ENCODE data around the gene CGNL1.

CGNL1 gene

DNA sequence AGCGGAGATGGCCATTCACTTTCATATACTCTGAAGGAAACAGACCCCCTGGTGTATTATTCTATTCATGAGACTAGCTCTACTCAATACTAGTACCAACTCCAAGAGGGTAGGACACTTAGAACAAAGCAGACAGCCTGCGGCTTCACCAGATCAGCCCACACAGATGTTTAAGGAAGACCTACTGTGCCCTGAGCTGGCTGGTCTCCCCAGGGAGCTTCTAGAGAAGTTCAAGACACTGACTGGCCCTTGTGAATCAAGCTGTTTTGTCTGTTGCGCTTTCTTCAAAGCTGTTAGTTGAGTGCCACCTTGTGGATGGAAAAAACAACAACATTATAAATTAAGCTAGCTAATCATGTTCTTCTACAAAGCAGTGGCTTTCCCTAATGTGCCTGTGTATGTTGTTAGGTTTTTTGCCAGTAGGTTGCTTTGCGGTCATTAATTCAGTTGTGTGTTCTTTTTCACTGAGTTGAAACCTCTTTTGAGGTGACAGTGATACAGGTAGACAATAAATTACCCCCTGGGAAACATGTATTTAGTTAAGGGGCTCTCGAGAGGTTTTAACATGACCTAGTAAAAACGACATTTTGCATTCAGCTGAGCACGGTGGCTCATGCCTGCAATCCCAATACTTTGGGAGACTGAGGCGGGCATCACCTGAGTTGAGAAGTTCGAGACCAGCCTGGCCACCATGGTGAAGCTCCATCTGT is 151.2 kb downstream of the CGNL1 start:
- DNase-seq, result peak; percentile 51 to 87 (median 75)

DNA sequence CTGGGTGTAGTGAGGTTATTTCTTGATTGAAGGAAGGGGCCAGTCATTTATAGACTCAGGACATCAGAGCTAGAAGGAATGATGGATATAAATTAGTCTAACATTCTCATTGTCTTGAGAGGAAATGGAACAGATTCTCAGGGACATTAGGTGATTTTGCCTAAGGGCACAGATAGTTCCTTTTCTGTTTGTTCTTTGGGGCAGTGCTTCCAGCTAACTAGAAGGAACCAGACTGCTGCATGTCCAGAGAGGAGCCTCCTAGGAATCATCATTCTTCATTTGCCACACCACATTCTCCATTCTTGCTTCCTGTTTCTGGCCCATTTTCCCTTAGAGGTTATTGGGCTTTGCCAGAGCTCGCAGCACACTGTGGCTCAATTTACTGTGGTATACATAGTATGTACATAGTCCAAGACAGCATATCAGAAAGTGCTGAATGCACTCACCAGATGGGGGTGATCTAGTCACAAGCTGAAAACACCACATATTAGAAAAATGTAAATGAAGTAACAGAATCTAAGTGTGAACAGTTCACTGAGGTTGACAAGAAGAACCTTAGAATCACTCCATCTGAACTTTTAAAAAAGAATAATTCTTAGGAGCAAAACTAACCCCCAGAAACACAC is 152.7 kb downstream of the CGNL1 start:
- DNase-seq, result no peak

DNA sequence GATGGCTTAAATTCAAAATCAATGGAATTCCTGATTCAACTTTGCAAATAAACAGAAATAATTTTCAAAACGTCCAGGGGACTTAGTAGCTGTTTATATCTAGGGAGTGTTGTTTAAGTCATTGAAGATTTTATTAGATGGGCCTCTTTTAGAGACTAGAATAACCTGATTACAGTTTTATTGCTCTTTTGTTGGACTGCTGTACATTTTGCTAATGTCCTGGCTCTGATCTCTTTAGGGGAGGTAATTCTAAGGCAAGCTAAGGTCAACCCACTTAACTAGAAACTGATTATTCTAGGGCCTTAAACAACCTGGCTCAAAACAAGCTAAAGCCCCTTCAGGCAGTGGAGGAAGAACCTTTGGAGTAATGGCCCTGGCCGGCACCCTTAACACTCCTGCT is 153.4 kb downstream of the CGNL1 start:
- no peak for DNase-seq

DNA sequence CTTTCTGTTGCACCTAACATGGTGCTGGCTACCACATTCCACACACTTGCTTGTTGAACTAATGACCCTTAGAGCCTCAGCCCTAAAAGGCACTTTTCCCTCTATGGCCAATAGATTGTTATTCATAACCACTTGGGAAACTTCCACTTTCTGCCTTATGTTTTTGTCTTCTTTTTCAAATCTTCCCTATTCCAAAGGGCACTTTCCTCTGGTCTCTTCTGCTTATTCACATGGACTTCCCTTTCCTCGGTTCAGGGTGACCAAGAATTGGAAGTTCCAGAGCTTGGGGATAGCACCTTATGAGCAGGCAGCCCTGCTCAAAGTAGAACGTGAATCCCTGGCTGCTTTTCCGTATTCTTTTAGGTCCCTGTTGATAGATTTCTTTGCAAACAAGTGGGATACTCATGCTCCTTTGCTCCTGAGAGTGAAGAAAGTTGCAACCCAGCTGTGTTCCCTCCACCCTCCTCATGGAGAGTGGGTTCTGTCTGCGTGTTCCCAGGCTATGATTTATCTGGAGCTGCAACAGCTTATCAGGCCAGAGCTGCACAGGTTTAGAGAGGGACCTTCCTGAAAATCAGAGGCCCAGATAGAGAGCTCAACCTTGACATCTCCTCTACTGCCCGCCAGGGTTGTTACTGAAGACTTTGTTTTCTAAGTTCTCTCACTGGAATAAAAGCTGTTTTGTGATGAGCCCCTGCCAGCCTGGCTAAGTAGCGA is 156.6 kb downstream of the CGNL1 start:
- peak in 3 of 4 experiments; percentile 5 to 39 (median 27) for DNase-seq

DNA sequence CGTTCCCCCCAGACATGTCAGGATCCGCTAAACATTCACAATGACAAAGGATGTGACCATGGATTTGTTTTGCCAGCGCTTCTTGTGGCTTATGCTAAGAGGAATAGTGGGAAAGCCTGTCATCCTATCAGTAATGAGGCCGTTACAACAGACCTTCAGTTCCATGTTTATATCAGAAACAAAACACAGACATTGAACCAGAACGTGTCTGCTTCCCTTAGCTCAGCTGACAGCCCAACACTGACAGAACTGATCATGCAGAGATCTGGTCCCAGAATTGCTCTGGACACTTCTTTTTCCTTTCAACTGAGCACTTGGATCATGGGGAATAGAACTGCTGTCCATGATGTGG is 157.1 kb downstream of the CGNL1 start:
- no peak for DNase-seq

DNA sequence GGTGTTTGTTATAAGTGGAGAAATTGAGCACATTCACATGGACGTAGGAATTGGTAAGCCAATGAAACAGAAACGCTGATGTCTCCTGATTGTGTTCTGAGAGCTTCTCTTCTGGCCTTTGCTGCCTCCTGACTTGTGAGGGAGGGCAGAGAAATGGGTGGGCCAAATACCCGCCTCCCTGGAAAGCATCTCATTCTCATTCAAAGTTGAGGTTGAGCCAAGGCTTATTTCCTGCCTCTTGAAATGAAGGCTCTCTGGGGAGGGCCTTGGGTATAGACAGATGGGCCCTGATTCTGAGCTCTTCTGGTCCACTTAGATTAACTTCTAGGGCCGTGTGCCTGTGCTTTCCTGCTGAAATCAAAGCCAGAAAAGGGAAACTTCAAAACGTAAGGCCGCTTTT is 158.0 kb downstream of the CGNL1 start:
- DNase-seq, result no peak

DNA sequence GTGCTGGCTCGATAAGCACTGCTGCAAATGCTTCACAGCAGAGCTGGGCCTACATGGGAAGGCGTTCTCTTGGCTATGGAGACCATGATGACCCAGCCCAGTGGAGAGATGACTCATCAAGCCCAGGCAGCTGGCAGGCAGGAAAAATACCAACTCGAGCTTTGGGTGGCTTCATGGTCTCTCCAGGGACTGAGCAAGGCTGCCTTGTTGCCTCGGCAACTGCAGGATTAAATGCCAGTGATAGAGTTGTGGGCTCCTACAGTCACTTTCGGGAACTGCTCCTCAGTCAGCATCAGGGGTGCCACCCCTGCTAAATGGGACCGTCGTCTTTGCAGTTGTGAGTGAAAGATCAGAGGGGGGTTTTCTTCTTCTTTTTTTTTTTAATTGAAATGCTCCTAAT is 160.8 kb downstream of the CGNL1 start:
- DNase-seq, result no peak

DNA sequence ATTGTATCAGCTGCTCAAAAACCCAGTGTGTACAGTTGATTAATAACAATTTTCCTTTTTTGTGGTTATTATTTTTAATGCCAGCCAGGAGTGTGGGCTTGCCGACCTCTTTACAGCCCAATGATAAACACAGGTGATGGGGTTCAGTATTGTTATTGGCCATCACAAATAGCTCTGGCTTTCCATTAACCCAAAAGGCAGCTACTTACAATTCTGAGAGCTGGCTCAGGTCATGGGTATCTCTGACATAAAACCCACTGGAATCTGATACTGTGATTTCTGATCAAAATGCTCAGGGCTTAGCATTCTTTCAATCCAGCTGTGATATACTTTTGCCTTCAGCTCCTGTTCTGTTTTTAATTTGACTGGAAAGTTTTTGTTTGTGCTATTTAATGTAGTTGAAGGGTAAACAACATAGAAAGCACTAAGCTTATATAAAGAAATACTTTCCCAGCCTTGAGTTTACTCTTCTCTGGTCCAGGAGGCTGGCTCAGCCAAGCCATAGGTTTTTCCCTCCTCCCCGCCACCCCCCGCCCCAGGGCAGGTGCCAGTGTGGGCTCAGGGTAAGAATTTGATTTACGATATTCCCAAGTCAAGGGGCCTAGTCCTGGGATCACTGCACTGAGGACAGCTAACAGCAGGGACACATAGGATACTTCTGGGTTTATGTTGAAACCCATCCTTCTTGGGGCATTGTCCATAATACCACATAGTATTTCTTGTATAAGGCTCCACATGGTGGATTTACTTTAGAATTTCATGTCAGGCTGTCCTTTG is 161.4 kb downstream of the CGNL1 start:
- DNase-seq, result no peak

DNA sequence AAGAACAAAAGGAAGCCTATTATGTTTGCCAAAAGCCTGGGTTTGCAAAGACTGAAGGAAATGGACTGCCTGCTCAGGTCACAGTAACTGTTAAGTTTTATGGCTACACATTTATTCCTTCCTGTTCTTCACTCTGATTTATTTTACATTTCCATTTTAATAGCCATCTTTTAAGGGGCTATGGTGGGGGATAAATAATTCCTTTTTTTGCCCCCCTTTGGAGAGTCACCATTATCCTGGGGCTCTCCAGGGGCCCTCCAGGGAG is 161.9 kb downstream of the CGNL1 start:
- DNase-seq, result no peak

DNA sequence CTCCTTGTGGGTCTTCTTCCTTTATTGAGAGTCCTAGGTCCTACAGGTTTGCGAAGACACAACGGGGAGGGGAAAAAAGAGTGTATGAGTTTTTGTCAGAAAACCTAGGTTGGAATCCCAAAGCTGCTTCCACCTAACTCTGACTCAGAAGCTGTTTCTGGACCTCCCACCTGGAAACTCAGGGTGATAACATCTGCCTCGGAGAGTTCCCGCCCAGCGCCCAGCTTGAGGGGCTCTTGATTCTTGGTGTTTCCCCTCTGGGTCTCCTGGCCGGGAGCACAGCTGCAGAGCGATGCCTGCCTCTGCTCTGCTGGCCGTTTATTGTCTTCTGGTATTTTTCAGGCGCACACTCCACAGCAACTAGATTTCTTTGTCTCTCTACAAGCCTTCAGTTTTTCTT is 162.5 kb downstream of the CGNL1 start:
- no peak for DNase-seq

DNA sequence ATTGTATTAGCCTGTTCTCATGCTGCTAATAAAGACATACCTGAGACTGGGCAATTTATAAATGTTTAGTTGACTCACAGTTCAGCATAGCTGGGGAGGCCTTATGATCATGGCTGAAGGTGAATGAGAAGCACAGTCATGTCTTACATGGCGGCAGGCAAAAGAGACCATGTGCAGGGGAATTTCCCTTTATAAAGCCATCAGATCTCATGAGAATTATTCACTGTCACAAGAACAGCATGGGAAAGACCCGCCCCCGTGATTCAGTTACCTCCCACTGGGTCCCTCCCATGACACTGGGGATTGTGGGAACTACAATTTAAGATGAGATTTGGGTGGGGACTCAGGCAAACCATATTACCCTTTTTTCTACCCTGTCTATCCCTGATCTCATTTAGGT is 163.9 kb downstream of the CGNL1 start:
- peak in 2 of 4 experiments; percentile 13 to 29 for DNase-seq

DNA sequence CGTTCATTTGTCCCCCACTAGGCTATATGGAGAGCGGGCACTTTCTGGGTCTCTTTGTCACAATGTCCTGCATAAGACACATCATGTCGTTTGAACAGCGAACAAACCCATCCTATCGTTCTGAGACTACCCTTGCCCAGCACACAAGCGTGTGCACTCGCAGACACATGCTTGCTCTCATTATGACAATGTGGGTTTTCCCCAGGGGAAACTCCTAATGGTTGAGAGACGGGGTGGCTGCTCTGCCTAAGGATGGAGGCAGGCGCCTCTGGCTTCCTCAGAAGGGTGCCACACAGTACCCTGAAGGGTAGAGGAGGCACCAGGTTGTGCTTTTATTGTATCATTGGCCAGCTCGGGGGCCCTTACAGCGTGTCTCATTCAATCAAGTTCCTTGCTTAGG is 164.4 kb downstream of the CGNL1 start:
- no peak for DNase-seq

DNA sequence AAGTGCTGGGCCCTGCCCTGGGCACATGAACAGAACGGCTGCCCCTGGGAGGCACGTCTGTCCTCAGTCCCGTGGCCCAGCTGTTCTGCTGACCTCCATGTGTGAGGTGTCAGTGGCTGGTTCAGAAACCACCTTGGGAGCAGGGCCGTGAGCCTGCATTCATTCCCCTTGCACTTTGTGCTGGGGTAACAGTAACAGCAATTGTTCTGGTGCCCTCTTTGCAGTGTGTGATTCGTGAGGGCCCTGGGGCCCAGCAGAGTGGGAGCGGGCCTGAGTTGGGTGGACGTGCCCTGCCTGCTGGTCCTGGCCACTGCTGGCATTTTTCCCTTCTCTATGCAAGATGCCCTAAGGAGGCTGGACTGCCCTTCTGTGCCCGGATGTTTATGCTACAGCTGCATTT is 165.0 kb downstream of the CGNL1 start:
- no peak for DNase-seq

DNA sequence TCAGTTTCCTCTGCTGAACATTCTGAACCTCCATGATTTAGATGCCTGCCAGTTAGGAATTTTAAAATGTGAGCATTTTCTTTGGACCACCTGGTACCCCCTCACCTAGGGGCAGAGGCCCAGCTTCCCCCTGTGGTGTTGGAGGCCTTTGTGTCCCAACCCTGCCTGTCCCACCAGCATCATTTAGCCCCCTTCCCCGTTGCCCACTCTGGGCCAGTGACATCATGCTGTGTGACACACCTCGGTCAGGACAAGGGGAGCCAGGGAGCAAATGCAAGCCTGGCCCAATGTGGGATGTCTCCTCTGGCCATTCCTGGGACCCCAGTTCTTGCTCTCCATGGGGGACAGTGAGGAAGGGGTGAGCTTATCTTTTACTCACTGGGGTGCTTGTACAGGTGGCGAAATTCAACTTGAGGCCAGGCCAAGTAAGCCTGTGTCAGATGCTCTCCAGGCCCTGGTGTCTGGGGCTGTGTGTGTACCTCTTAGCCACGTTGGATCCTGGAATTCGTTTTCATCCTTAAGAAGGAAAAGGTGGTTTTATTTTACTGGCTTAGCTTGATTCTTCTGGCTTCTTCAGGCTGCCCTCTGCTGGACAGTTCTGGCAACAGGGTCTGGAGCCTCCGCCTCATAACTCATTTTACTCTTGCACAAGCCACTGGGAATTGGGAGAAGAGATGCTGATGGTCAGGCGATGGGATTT is 165.7 kb downstream of the CGNL1 start:
- peak; percentile 62 to 77 (median 70) for DNase-seq

DNA sequence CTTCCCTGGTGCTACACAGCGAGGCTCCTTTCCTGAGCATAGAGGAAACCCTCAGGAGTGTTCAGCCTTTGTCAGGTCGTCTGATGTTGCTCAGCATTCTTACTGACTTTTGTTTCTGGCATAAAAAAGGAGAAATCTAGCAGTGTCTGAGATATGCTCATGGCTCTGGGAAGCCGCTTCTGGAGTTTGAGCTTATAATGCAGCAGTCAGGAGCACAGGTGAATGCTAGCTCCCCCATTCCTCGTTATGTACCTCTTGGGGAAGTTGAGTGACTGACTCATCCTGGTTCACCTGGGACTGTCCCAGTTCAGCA is 166.2 kb downstream of the CGNL1 start:
- no peak for DNase-seq

DNA sequence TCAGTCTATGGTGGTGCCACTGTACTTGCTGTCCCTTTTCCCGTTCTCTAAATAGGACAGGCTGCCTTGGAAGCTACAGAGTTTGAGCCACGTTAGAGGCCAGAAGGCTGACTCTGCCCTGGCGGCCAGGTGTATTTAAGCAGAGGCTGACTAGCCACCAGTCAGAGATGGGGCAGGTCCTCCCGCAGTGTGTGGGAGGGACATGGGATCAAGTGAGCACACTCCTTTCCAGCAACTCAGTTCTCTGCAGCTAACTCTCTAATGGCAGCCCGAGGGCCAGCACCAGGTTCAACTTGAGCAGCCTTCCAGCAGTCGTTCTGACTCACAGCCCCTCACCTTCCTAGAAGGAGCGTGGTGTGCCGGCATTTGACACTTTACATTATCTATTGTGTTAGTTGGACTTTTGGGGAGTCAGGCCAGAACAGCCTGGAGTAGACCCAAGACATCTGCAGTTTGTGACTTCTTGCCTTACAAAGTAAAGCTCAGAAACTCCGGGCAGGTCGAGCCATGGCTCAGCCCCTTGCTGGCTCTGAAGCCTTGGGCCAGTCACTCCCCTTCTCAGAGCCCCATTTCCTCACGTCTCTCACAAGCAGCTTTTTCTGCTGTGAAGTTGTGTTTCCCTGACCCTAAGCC is 168.7 kb downstream of the CGNL1 start:
- no peak for DNase-seq

DNA sequence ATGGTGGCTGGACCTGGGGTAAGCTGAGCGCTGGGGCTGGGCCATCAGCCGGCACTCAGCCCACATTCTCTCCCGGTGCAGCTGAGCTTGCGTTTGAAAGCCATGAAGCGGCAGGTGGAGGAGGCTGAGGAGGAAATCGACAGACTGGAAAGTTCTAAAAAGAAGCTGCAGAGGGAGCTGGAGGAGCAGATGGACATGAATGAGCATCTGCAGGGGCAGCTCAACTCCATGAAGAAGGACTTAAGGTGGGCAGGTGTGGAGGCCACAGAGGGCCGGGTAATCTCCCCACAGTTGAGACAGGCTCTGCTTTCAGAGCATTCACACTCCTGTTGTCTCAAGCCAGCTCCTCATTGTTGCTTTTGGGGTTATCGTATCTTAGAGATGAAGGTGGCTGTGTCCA is 169.7 kb downstream of the CGNL1 start:
- no peak for DNase-seq

DNA sequence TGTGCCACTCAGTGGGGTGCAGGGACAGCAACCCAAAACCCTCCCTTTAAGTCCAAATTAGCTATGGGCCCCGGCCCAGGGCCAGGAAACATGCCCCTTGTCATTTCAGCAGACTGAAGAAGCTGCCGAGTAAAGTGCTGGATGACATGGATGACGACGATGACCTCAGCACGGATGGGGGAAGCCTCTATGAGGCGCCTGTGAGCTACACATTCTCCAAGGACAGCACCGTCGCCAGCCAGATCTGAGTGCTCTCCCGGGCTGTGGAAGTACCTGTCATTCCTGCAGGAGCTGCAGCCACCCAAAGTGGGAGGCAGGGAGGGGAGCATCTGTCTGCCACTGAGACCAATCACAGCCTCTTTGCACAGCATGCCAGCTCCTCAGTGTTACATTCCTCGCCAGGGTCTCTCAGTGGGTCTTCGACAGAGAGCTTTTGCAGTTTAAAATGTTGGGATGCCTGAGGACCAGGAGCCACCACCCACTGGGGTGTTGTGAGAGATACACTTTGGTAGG is 171.0 kb downstream of the CGNL1 start:
- no peak for DNase-seq

DNA sequence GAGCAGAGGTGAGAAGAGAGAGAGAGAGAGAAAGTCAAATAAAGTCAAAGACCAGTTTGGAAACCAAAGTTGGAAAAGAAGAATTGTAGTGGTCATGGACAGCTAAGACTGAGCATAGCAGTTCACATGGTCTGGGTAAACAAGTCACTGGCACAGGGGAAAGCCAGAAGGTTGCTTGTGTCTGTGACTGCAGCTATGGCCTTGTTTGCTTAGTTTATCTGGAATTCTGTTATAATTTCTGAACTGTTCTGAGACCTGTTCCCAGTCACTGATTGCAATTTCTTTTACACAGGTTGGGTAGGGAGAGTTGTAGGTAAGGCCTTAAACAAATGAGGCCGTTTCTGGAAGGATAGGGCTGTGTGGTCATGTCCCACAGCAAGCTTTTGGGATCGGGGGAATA is 172.0 kb downstream of the CGNL1 start:
- DNase-seq, result no peak

DNA sequence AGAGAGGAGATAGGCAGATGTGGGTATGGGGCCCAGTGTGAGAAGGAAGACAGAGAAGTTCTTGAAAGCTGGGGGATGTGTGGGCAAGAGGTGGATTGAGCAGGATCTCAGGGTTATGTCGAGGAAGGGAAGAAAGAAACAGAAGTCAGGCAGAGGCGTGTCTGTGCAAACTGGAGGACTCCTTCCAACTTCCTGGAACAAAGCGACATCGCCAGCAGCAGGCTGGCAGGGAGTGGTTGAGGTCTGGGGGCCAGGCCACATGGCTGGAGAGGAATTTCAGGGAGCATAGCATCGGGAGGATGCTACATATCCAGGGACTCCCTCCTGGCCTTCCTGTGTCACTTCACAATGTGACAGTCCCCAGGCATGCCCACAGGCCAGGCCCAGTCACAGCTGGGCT is 172.5 kb downstream of the CGNL1 start:
- no peak for DNase-seq

DNA sequence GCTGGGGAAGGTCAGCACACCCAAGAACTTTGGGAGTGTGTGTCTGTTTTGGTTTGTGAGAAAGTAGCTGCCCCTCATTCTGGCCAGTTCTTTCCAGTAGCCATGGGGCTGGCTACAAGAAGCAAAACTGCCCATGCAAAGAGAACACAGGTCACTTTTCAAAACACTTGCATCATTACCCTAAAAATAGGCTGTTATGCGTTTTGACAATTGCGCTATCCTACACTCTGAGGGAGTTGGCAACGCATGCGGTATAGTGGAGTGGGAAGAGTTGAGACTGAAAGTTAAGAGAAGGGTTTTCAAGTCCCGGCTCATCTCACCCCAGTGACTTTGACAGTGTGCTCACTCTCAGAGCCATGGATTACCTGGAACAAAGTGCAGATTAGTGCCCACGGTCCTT is 173.6 kb downstream of the CGNL1 start:
- DNase-seq, result no peak

DNA sequence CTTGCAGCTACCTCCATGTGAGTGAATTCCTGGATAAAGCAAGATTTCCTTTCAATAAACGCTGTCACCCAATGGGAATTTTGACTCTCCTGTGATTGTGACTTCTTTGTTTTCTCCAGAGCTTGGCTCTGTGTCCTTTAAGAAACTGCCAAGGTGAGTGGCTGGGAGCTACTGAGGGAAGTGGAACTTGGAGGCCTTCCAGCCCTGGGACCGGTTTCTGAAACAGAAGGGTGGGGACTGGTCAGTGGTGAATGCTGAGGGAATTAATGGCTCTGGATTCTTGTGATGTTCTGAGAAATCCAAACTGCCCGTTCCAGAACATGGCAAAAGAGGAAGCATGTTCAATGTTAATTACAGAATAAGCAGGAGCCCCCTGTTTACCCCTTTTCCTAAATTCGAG is 174.3 kb downstream of the CGNL1 start:
- DNase-seq, result no peak

All from suppressor macrophage (primary cell).